ENCODE measurements around the gene RCBTB2.

The RCBTB2 gene

DNA sequence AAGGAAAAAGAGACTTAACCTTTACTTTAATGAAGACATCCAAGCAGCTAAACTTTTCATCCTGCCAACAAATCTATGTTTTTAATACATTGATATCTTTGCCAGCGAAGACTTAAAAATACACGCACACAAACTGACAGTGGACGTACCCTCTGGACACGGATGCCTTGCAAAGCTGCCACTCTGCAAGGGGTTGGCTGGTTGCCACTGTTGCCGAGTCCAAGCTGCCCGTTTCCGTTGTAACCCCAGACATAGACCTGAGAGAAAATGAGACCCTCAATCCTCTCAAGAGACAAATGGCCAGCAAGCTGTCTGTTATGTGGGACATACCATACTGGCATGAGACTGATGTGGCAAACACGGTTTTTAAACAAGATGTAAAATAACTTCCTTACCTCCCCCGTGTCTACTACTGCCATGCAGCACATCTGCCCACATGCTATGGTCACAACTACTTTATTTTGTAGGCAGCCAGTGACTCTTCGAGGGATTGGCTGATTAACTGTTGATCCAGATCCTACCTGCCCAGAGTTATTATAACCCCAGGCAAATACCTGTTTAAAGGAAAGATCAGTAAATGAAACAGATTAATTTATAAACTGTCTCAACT lies 21.2 kb downstream of the RCBTB2 start:
- H3K4me3 ChIP-seq (ENCODE audit: low read length), result no peak overlapping the region
- DNase-seq (ENCODE audit: low read depth), result no peak
- TF ChIP-seq, protein P1, sequence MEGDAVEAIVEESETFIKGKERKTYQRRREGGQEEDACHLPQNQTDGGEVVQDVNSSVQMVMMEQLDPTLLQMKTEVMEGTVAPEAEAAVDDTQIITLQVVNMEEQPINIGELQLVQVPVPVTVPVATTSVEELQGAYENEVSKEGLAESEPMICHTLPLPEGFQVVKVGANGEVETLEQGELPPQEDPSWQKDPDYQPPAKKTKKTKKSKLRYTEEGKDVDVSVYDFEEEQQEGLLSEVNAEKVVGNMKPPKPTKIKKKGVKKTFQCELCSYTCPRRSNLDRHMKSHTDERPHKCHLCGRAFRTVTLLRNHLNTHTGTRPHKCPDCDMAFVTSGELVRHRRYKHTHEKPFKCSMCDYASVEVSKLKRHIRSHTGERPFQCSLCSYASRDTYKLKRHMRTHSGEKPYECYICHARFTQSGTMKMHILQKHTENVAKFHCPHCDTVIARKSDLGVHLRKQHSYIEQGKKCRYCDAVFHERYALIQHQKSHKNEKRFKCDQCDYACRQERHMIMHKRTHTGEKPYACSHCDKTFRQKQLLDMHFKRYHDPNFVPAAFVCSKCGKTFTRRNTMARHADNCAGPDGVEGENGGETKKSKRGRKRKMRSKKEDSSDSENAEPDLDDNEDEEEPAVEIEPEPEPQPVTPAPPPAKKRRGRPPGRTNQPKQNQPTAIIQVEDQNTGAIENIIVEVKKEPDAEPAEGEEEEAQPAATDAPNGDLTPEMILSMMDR (IDR thresholded peaks at IDR 0.05; ENCODE audit: insufficient read depth, low read depth, low read length, missing control alignments), result no peak

DNA sequence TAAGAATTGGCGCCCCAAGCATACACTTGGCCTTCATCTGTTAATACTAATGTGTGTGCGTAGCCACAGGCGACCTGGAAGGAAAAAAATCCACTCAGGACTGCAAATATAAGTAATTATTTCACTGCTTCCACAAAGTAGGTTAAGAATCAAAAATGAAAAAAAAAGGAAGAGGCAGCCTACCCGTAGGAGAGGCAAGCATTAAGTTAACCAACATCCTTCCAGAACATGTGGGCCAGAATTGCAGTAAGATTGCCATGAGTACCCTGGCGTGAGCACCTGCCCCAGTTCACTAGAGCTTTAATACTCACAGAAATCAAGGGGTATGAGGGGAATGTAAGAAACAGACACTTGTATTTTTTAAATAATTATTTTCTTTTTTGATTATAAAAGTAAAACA lies 22.2 kb downstream of the RCBTB2 start:
- TF ChIP-seq, protein P1 (IDR thresholded peaks at IDR 0.05; ENCODE audit: insufficient read depth, low read depth, low read length, missing control alignments), result no peak
- DNase-seq (ENCODE audit: low read depth), result no peak
- no peak overlapping the region for H3K4me3 ChIP-seq (ENCODE audit: low read length)

DNA sequence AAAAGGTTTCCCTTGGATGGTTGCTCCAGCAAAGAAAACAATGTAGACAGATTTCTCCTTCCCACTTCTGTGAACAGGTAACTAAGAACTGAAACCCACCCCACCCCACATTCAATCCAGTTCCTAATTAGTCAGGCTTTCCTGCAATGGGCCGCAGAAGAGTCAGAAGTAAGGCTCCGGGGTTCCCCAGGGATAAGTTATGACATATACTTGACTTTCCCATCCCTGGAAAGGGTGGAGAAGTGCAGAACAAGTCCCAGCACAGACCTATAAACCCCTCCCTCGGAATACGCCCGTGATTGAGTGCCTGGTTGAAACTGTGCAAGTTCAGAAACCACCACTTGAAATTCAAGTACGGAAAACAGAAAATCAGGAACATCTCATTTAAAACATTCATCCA lies 24.9 kb downstream of the RCBTB2 start:
- TF ChIP-seq, protein P1 (IDR thresholded peaks at IDR 0.05; ENCODE audit: insufficient read depth, low read depth, low read length, missing control alignments), result no peak
- DNase-seq (ENCODE audit: low read depth), result peak; percentile 98

DNA sequence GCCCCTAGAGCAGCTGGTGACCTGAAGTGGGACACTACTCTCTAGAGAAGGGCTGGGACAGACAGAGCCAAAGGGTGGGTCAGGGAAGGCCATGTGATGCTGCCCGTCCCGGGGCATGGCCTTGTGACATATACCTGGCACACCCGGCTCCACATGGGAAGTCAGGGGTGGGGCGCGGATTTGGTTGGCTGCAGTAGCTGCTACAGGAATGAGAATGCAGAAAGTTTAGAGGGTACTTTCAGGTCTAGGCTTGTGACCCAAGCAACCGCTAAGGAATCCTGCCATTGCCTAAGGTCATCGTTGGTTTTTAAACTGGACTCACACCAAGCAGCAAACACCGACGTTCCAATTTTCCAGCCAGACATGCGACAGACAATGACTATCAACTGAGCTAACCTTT lies 25.9 kb downstream of the RCBTB2 start:
- TF ChIP-seq, protein P1 (IDR thresholded peaks at IDR 0.05; ENCODE audit: insufficient read depth, low read depth, low read length, missing control alignments), result no peak
- no peak overlapping the region for H3K4me3 ChIP-seq (ENCODE audit: low read length)
- peak; percentile 50 for DNase-seq (ENCODE audit: low read depth)

More for the DNA sequence above, 24.9 kb downstream of the RCBTB2 start:
- H3K4me3 ChIP-seq (ENCODE audit: low read length), result no peak overlapping the region

DNA sequence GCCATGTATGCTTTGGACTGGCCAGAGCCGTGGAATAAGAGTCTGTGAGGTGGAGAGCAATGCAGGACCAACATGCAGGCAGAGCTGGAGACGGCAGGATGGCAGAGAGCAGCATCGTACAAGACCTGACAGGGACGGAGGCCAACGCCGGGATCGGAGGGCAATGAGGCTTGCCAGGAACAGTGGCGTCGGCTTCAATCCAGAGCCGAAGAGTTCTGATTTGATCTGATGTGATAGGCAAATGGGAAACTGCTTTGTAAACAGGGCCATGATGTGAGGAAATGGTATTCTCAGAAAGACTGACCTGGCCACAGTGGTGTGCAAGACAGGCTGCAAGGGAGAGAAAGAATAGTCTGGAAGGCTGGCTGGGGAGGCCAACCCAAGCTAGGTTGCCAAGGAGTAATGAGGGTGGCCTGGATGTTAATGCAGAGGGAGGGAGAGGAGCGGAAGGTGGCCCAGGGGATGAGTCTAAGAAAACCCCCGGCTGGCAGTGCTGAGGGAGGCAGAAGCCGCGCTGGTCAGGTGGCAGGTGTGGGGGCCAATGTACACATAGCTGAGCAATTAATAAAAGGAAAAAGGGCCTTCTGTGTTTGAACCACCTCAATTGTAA lies 26.7 kb downstream of the RCBTB2 start:
- TF ChIP-seq, protein P1 (IDR thresholded peaks at IDR 0.05; ENCODE audit: insufficient read depth, low read depth, low read length, missing control alignments), result no peak
- DNase-seq (ENCODE audit: low read depth), result no peak

DNA sequence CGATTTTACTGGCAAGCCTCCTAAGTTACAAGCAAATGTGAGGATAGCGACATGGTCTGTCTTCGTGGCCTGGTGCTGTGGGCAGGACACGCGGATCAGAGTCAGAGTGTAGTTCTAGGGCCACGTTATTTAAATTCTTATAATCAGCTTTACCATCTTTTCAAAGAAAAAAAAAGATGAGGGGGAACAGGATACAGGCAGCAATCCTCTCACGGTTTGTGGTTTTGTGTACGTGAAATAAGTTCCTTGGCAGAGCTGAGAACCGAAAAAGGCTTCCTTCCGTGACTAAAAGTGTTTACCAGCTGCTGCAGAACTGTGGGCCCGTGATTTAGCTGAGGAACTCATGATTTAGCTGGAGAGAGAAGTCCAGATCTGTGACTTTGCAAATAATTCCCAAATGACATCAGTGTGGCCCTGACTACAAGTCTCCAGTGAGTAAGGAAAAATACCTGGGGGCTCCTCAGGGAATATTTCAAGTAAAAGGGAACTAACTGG lies 27.2 kb downstream of the RCBTB2 start:
- DNase-seq (ENCODE audit: low read depth), result peak; percentile 6
- no peak overlapping the region for H3K4me3 ChIP-seq (ENCODE audit: low read length)

More for the DNA sequence above, 26.7 kb downstream of the RCBTB2 start:
- H3K4me3 ChIP-seq (ENCODE audit: low read length), result no peak overlapping the region

More for the DNA sequence above, 27.2 kb downstream of the RCBTB2 start:
- TF ChIP-seq, protein P1 (IDR thresholded peaks at IDR 0.05; ENCODE audit: insufficient read depth, low read depth, low read length, missing control alignments), result no peak

Measured in epithelial cell of esophagus (primary cell).